22Rv1 (cell line): Measurements from ENCODE around the gene THRB.

Source experiments
- H3K27ac ChIP-seq: fragments of 450-650 bp; 2 replicates; pipeline ENCODE4 v1.5.1; 2017
- ZFX ChIP-seq: fragments of 450-650 bp; IDR thresholded peaks from 2 replicates; pipeline ENCODE4 v1.6.1; 2017; ENCODE audit warnings: antibody characterized with exemption, borderline replicate concordance
- TF ChIP-seq, protein P1 (sequence below): fragments of 450-650 bp; IDR thresholded peaks from 2 replicates; pipeline ENCODE4 v1.5.1; 2017; ENCODE audit warnings: mild to moderate bottlenecking

Gene THRB

DNA sequence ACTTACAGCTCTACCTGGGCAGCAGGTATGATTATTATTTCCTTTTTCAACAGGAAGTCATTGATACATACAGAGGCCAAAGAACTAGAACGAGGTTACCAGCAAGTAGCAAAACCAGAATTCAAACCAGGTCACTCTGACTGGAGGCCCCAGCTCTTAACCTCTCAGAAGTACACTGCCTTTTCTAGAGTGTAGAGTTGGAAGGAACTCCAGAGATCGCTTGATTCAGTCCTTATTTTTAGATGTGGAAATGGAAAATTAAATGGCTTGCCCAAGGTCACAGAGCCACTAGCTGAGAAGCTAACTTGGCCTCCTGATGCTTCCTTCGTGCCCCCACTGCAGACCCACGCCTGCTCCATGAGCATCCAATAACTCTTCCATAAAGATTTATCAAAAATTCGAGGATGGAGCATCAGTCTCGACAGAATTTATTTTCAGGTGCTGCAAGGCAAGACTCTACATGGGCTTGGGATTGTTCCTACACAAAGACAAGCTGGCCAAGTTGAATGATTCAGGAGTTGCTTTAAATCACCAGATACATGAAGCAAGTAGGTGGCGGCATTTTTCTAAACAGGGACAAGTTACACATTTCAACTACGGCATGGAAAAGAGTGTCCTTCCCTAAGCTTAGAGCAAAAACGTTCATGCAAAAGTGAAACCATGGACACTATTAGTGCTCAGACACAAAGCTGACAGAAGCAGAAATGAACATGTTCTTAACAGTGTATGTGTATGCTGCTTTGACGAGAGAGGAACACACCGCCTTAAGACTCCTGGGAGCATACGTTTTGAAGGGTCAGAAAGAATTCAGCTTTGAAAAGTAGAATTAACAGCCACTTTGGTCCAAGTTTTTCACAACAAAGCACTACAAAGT, 235.7 kb downstream of the THRB start:
- no peak overlapping the region for H3K27ac ChIP-seq
- TF ChIP-seq, protein P1, sequence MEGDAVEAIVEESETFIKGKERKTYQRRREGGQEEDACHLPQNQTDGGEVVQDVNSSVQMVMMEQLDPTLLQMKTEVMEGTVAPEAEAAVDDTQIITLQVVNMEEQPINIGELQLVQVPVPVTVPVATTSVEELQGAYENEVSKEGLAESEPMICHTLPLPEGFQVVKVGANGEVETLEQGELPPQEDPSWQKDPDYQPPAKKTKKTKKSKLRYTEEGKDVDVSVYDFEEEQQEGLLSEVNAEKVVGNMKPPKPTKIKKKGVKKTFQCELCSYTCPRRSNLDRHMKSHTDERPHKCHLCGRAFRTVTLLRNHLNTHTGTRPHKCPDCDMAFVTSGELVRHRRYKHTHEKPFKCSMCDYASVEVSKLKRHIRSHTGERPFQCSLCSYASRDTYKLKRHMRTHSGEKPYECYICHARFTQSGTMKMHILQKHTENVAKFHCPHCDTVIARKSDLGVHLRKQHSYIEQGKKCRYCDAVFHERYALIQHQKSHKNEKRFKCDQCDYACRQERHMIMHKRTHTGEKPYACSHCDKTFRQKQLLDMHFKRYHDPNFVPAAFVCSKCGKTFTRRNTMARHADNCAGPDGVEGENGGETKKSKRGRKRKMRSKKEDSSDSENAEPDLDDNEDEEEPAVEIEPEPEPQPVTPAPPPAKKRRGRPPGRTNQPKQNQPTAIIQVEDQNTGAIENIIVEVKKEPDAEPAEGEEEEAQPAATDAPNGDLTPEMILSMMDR = no peak
- no peak for TF ChIP-seq ZFX

GRCh38 chr3:24258260-24258659, 236.4 kb downstream of the THRB start:
- H3K27ac ChIP-seq = no peak overlapping the region
- TF ChIP-seq, protein P1 = no peak
- TF ChIP-seq ZFX = no peak

GRCh38 chr3:24255414-24255813, 239.2 kb downstream of the THRB start:
- TF ChIP-seq, protein P1 = no peak
- no peak for TF ChIP-seq ZFX
- no peak overlapping the region for H3K27ac ChIP-seq

DNA sequence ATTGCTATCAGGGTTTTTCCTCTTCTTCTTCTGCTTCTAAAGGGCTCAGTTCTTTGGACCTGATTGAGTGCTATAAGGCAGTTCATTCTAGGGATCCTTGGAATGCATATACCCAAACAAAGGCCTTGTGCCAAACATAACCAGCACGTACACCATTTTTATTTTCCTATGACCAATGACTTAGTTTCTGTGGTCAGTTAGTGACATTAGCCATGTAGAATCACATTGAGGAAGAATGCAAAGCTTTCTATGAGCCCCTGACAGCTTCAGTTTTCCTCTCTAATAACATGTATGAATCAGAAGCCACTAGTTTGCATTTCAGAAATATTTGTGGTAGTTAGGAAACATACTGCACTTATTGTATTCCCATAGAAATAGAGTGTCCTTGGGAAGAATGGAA, 240.0 kb downstream of the THRB start:
- H3K27ac ChIP-seq = no peak overlapping the region
- TF ChIP-seq ZFX = no peak
- TF ChIP-seq, protein P1 = no peak

DNA sequence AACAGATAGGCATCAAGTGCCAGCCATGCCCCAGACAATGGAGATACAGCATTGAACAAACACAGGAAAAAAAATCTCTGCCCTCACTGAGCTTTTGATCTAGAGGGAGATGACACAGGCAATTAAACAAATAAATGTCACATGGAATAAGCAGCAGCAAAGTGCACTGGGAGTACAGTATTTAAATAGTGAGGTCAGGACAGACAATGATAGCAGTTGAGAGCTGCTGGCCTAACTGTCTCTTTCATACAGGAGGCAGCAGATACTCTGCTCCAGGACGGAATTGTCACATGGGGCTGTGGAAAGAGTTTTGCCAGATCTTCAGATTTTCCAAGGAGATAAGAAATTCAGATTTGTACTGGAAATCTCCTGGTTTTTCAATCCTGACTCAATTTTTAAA, 241.3 kb downstream of the THRB start:
- TF ChIP-seq, protein P1 = no peak
- no peak for TF ChIP-seq ZFX
- no peak overlapping the region for H3K27ac ChIP-seq

- no peak overlapping the region for H3K27ac ChIP-seq
- TF ChIP-seq, protein P1 = no peak
- TF ChIP-seq ZFX = no peak
Measured at GRCh38 chr3:24249523-24249922, 245.1 kb downstream of the THRB start.

DNA sequence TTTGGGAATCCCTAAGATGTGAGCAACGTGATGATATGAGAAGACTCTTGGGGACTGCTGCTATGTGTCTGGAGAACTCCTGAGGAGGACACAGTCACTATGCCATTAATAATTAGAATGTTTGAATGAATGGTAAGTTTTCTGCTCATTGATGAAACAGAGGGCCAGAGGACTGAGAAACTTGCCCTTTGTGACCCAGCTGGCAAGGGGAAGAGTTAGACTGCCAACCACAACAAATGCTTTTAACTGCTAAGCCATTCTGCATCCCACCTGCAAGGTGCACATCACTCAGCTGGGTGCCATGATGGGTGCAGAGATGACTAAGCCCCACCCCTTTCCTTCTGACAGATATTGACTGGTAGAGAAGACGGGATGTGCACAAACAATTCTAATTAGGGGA, 249.6 kb downstream of the THRB start:
- no peak overlapping the region for H3K27ac ChIP-seq
- no peak for TF ChIP-seq ZFX
- TF ChIP-seq, protein P1 = no peak
